GM12801 (cell line): Measurements from ENCODE around the gene PKHD1.

Experiments used
- TF ChIP-seq, protein P1 (sequence below): IDR thresholded peaks from one replicate; pipeline ENCODE4 v1.5.1; 2011; ENCODE audit warnings: control low read depth; ENCODE audit not compliant: insufficient read length; ENCODE audit errors: extremely low read depth

The PKHD1 gene

DNA sequence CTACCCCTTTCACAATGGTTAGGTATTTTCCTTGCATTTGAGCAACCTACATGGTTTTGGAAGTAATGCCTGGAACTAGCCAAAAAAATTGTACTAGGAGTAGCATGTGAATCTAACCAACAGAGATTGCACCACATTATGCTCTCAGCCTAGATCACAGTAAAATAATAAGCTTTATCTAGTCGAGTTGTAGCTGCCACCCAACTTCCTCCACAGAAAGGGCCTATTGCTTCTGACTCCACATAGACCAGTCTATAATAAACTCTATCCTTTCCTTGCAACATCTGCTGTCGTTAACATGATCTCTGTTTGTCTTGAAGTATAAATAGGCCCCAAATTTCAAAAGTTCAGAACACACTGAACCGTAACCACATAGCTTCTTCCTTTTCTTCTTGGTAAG, 375.5 kb downstream of the PKHD1 start:
- TF ChIP-seq, protein P1, sequence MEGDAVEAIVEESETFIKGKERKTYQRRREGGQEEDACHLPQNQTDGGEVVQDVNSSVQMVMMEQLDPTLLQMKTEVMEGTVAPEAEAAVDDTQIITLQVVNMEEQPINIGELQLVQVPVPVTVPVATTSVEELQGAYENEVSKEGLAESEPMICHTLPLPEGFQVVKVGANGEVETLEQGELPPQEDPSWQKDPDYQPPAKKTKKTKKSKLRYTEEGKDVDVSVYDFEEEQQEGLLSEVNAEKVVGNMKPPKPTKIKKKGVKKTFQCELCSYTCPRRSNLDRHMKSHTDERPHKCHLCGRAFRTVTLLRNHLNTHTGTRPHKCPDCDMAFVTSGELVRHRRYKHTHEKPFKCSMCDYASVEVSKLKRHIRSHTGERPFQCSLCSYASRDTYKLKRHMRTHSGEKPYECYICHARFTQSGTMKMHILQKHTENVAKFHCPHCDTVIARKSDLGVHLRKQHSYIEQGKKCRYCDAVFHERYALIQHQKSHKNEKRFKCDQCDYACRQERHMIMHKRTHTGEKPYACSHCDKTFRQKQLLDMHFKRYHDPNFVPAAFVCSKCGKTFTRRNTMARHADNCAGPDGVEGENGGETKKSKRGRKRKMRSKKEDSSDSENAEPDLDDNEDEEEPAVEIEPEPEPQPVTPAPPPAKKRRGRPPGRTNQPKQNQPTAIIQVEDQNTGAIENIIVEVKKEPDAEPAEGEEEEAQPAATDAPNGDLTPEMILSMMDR: no peak

DNA sequence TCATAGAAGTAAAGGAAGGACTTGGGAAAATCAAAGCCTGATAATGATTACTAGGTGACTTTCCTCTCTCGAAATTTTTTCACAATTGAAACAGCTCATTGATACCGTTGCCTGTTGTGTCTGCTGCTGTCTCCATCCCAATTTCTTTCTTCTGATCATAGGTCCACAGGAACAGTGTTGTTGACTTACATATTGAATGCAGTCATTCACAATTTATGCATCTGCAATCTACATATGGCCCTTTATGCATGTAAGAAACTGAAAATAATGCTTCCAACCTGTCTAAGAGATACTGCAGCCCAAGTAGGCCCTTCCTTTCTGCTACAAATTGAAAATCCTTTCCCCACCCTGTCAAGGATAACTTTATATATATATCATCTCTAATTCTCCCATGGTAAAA, 381.3 kb downstream of the PKHD1 start:
- TF ChIP-seq, protein P1: no peak

DNA sequence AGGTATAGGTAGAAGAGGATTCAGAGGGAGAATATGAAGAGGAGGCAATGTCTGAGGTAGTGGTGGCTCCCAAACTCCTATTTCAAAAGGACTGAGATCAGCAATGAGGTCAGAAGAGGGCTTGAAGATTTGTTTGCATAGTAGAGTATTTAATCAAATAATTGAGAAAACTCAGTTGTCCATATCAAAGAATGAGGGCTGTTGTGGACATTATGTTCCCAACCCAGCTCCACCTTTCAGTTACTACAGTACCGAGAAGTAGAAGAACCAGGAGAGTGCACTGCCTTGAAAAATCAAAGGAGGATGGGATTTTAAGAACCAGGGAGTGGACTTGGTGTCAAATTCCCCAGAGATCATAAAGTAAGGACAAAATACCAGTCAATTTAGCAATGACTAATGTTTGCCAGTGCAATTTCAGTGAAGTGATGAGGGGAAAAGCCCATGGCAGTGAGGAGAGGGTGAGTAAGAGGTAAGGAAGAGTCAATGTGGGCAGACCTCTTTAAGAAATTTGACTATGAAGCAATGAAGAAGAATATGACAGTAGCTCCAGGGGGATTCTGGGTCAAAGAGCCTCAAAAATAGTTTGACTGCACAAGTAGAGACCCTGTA, 382.4 kb downstream of the PKHD1 start:
- TF ChIP-seq, protein P1: no peak

DNA sequence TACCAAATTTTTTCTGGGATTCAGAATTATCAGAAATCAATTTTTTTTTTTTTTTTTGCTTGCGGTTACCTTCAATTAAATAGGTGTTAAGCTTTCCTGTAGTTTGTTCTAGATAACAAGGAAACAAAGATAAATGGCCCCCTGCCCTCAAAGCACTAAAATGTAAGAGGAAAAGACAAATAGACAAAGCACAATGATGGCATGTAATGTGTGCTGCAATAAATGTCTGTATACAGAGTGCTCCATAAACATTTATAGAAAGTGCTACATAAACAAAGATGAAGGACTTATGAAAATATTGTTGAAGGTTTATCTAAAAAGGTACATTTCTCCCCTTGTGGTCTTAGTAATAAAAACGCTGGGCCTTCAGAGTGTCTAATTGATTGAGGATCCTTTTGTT, 384.6 kb downstream of the PKHD1 start:
- TF ChIP-seq, protein P1: no peak

DNA sequence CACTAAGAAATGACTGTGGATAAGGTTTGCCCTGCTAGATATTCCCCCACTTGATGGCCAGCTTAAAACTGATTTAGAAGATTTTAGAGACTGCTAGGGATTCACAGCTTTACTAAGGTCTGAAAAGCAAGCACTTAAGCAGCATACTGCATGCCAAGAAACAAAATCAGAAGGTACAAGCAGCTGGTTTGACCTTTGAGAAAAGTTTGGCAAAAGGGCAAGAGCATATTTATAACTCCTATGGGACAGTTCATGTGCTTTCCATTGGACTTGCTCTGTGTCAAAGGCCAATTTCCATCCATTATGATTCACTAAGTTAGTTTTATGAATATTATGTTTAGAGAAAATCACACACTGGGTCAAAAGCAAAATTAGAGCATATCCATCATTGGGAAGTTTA, 402.8 kb downstream of the PKHD1 start:
- TF ChIP-seq, protein P1: no peak

DNA sequence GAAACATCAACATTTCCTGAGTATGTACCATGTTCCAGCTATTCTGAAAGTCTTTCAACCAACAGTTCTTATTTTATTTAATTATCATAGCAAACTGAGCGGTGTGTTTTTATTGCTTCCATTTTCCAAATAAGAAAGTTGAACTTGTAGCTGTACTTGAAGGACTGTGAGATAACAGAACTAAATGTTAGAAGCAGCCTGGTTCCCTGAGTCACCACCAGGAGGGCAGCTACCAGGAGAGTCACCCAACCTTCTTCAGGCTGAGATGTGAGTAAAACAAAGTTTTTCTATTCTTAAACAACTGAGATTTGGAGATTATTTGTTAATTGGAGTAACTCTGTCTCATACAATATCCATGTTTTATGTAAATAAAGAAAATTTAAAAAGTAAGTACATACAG, 403.4 kb downstream of the PKHD1 start:
- TF ChIP-seq, protein P1: no peak

DNA sequence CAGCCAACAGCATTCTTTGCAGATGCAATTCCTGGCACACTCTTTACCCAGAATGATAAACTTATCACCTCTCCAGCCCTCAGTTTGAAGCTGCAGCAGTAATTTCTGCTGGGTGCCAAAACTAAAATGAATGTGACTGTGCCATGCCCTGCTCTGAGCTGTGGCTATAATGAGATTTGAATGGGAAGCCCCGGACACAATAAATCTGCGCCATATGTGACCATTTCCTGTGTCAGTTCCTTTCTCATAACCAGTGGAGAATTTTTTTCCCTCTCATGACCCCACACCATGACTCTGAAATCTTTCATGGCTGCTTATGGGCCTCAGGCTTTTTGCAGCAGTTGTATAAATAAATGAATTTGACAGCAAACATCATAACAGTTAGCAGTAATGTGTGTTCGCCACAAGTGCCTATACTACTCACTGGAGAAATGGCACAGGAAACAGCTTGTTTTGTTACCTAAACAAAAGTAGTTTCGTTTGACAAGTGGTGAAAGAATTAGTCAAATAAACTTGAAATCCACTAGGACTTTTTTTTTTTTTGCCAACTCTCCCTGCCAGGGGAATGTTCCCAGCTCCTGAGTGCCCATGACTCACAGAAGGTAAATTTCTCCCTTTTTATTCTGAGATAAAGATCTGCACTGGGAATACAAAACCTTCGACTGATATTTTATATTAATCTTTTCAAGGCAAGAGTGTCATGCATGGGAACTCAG, 408.4 kb downstream of the PKHD1 start:
- TF ChIP-seq, protein P1: no peak
